H1 (cell line): ENCODE measurements around the gene NEU4.

Experiments used
- CBX5 ChIP-seq: fragments of 300-800, 300-1000 bp; sonication (generic); IDR thresholded peaks from 2 replicates; pipeline ENCODE4 v1.7.1; 2016; ENCODE audit warnings: antibody characterized with exemption, low read length, low read depth
- CEBPB ChIP-seq: IDR thresholded peaks from 2 replicates; pipeline ENCODE4 v1.6.1; 2012; ENCODE audit warnings: low read depth, low read length
- CTCF ChIP-seq, 3 experiments: IDR thresholded peaks; 1 replicate in 2 of 3; 2 replicates in 1 of 3; pipeline versions ENCODE4 v1.5.1 to v1.6.1; 2011; ENCODE audit warnings: low read length in 3 of 3, mild to moderate bottlenecking in 3 of 3, inconsistent platforms in 2 of 3, low read depth in 1 of 3, moderate library complexity in 1 of 3; ENCODE audit not compliant: insufficient read depth in 1 of 3; ENCODE audit errors: control extremely low read depth in 1 of 3
- EZH2 ChIP-seq: fragments of 200-600 bp; sonication (generic); IDR thresholded peaks from 2 replicates; pipeline ENCODE4 v1.7.1; 2012; ENCODE audit warnings: low read depth, mild to moderate bottlenecking, moderate library complexity, low read length, inconsistent platforms; ENCODE audit not compliant: severe bottlenecking
- MAX ChIP-seq: IDR thresholded peaks from 2 replicates; pipeline ENCODE4 v1.6.1; 2012; ENCODE audit warnings: inconsistent platforms
- PHF8 ChIP-seq: fragments of 200-600 bp; sonication (generic); conservative IDR thresholded peaks from 2 replicates; pipeline ENCODE4 v1.7.1; 2012; ENCODE audit warnings: low read depth, mild to moderate bottlenecking, inconsistent platforms, low read length, moderate library complexity
- YY1 ChIP-seq: IDR thresholded peaks from 2 replicates; pipeline ENCODE4 v1.6.1; 2011; ENCODE audit warnings: low read depth, mild to moderate bottlenecking, low read length

DNA sequence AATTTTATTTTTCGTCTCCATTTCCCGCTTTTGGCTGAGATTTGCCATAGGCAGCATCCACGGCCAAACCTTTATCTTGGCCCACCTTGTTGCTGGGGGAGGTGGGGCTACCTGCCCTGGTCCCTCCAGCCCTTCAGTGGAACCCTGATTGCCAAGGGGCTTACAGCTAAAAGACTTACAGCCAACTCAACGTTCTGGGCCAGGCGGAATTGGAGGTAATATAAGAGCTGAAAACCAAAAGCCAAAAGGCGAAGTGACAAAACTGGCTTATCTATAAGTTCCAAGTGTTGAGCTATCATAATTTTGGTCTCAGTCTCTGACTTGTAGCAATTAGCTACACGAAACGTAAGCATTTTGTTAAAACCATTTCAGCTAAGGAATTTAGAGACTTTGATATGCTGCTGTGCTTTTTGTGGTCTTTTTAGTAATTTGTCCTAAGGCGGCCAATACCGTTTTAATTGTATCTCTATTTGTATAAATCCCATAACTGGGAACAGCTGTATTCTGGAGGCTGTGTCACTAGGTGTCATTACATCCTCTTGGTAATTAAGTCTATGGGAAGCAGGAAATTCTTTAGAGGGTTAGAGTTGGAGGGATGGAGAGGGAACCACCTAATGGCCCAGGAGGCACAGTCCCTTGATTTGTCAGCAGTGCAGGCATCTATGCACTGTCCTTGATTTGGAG lies 25.7 kb downstream of the NEU4 start:
- TF ChIP-seq CEBPB (no peak), CBX5 (no peak), CTCF (IDR thresholded peaks at IDR 0.05; ENCODE audit: control extremely low read depth in 1 of 3, insufficient read depth in 1 of 3, low read depth in 1 of 3, low read length in 3 of 3) (no peak), MAX (no peak), YY1 (no peak), PHF8 (no peak), EZH2 (no peak)
